AG10803 (cell line): Measurements from ENCODE around the gene KRT83.

Experiments
- DNase-seq: peaks from one replicate; pipeline ENCODE4 v3.0.0; 2010; ENCODE audit warnings: low read depth
- H3K4me3 ChIP-seq: 2 replicates; pipeline ENCODE4 v1.5.1; 2011; ENCODE audit warnings: mild to moderate bottlenecking, low read length, control low read depth
- TF ChIP-seq, protein P1 (sequence below): conservative IDR thresholded peaks from 2 replicates; pipeline ENCODE4 v1.5.1; 2011; ENCODE audit warnings: mild to moderate bottlenecking, low read length, control low read depth, inconsistent platforms

KRT83 gene

DNA sequence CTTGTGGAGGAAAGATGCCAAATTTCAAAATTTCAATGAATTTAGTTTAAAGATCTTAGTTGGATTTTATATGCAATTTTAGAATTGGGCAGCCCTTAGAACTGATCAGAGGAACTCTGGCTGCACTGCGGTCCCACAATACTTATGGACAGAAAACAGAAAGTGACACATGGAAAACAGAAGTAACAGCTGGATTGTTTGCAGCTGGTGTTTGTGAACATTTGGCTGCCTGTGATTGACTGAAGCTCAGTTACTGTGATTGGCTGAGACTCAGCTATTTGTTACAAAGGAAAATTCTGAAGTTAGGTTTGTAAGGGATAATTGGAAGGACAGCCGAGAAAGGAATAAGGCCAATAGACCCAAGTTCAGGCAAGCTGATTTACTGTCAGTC lies 56.8 kb downstream of the KRT83 start:
- no peak for DNase-seq
- TF ChIP-seq, protein P1, sequence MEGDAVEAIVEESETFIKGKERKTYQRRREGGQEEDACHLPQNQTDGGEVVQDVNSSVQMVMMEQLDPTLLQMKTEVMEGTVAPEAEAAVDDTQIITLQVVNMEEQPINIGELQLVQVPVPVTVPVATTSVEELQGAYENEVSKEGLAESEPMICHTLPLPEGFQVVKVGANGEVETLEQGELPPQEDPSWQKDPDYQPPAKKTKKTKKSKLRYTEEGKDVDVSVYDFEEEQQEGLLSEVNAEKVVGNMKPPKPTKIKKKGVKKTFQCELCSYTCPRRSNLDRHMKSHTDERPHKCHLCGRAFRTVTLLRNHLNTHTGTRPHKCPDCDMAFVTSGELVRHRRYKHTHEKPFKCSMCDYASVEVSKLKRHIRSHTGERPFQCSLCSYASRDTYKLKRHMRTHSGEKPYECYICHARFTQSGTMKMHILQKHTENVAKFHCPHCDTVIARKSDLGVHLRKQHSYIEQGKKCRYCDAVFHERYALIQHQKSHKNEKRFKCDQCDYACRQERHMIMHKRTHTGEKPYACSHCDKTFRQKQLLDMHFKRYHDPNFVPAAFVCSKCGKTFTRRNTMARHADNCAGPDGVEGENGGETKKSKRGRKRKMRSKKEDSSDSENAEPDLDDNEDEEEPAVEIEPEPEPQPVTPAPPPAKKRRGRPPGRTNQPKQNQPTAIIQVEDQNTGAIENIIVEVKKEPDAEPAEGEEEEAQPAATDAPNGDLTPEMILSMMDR = no peak
- no peak overlapping the region for H3K4me3 ChIP-seq
